Esophagus muscularis mucosa (tissue), 4 donors: ENCODE data around the gene SMAGP. TPM values are rescaled to one million over a fixed set of nuclear protein-coding genes. Genes with fewer than 3 reads are reported as not detected.
"Not testable (repeated sequence)": the region's sequence is repeated elsewhere in the genome, so short reads cannot be mapped to it uniquely, and the experiment has no call there.

ENCODE experiments used
- DNase-seq: peaks from one replicate; pipeline ENCODE4 v3.0.0-alpha.2; 2017; ENCODE audit errors: extremely low spot score
- H3K27ac ChIP-seq, 4 donors: fragments of 200-600 bp; sonication (generic); replicated peaks in 1 of 4; 1 replicate in 3 of 4; 2 replicates in 1 of 4; pipeline ENCODE4 v1.5.1; 2016 to 2019; ENCODE audit warnings: mild to moderate bottlenecking in 1 of 4
- H3K27me3 ChIP-seq, 4 donors: fragments of 200-600 bp; sonication (generic); one replicate each; pipeline versions ENCODE4 v1.5.1 to v1.6.0; 2016 to 2019
- H3K36me3 ChIP-seq, 4 donors: fragments of 200-600 bp; sonication (generic); one replicate each; pipeline ENCODE4 v1.5.1; 2016 to 2019
- H3K4me1 ChIP-seq, 4 donors: fragments of 200-600 bp; sonication (generic); one replicate each; pipeline ENCODE4 v1.5.1; 2016 to 2019
- H3K4me3 ChIP-seq, 4 donors: fragments of 200-600 bp; sonication (generic); 1 replicate in 2 of 4; 2 replicates in 2 of 4; pipeline ENCODE4 v1.5.1; 2016 to 2019; ENCODE audit warnings: mild to moderate bottlenecking in 4 of 4, moderate library complexity in 1 of 4
- H3K9me3 ChIP-seq, 4 donors: fragments of 200-600 bp; sonication (generic); 1 replicate in 3 of 4; 2 replicates in 1 of 4; pipeline ENCODE4 v1.5.1; 2016 to 2019
- EP300 ChIP-seq: sonication (generic); formaldehyde crosslinking; IDR thresholded peaks from one replicate; pipeline ENCODE4 v1.6.1; 2017; ENCODE audit warnings: antibody characterized with exemption
- POLR2A ChIP-seq: fragments of 450-650 bp; IDR thresholded peaks from one replicate; pipeline ENCODE4 v1.6.1; 2017; ENCODE audit warnings: antibody characterized with exemption, moderate library complexity, mild to moderate bottlenecking, low read depth
- POLR2AphosphoS5 ChIP-seq, 2 donors: sonication (generic); formaldehyde crosslinking; IDR thresholded peaks; one replicate each; pipeline ENCODE4 v1.6.1; 2017; ENCODE audit warnings: antibody characterized with exemption in 2 of 2
- WGBS: methylation state at CpG from one replicate; pipeline ENCODE4 v1.1.5; 2018; 5-methylcytosine and 5-hydroxymethylcytosine counted together
- intact Hi-C: fragments of 100-400 bp; cut with DNase I; formaldehyde crosslinking; loops from one replicate; pipeline ENCODE4 v1.15.1; 2023
- total RNA-seq, 4 donors: library from RNA; depleted of rRNA; stranded (reverse); fragments of >200 nt; gene quantifications; one replicate each; pipeline versions ENCODE4 v1.1.0 to v1.2.1, GENCODE V29; 2016
- TF ChIP-seq, protein P1 (sequence below), 3 experiments: fragments of 200-600 bp in 2 of 3; fragments of 450-650 bp in 1 of 3; sonication (generic) in 2 of 3; IDR thresholded peaks; one replicate each; pipeline ENCODE4 v1.5.1; 2017 to 2019; ENCODE audit warnings: antibody characterized with exemption in 3 of 3, mild to moderate bottlenecking in 2 of 3, moderate library complexity in 1 of 3

Gene SMAGP
- total RNA-seq, 4 donors from 2014 or later: 1.2 to 5.2 (median 4.0) TPM

DNA sequence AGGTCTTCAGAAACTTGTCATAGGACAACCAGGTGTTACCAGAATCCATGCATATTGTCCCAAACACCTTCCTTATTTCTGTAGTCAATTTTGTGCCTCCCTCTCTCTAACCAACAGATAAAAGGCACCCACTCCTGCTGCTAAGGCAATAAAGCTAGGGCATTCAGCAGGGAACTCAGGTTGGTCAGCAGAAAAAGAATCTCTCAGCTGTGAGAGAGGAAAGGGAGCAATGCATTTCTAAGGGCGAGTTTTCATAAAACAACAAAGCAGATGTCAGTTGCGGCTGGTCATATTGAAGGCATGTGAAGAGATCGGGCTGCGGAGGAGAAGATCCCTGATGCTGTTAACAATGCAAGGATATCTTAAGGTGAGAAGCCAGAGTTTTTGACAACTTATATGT lies 45.0 kb downstream of the SMAGP start:
- TF ChIP-seq POLR2A: no peak
- TF ChIP-seq, protein P1, sequence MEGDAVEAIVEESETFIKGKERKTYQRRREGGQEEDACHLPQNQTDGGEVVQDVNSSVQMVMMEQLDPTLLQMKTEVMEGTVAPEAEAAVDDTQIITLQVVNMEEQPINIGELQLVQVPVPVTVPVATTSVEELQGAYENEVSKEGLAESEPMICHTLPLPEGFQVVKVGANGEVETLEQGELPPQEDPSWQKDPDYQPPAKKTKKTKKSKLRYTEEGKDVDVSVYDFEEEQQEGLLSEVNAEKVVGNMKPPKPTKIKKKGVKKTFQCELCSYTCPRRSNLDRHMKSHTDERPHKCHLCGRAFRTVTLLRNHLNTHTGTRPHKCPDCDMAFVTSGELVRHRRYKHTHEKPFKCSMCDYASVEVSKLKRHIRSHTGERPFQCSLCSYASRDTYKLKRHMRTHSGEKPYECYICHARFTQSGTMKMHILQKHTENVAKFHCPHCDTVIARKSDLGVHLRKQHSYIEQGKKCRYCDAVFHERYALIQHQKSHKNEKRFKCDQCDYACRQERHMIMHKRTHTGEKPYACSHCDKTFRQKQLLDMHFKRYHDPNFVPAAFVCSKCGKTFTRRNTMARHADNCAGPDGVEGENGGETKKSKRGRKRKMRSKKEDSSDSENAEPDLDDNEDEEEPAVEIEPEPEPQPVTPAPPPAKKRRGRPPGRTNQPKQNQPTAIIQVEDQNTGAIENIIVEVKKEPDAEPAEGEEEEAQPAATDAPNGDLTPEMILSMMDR (IDR thresholded peaks at IDR 0.05): no peak
- no peak for TF ChIP-seq EP300
- Histone ChIP-seq H3K27ac (no peak overlapping the region), H3K27me3 (no peaks in the 10 kb centered on the region), H3K4me1 (peaks cover 0 to 3% (median 0%) of the 10 kb centered on the region in 4 donors), H3K9me3 (no peaks in the 10 kb centered on the region), H3K36me3 (no peaks in the 10 kb centered on the region), H3K4me3 (no peak overlapping the region)
- intact Hi-C loops: no loop called here
- WGBS: 95% methylated on average over 4 of the region's 4 CpGs
- no peak for DNase-seq

DNA sequence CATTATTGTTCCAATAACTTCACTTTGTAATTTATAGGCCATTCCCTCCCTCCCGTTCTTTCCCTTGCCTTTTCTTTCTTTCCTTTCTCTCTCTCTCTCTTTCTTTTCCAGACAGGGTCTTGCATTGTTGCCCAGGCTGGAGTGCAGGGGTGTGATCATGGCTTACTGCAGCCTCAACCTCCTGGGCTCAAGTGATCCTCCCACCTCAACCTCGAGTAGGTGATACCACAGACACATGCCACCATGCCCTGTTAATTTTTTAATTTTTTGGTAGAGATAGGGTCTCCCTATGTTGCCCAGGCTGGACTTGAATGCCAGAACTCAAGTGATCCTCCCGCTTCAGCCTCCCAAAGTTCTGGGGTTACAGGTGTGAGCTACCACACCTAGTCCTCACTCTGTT lies 45.6 kb downstream of the SMAGP start:
- TF ChIP-seq, protein P1 (IDR thresholded peaks at IDR 0.05): no peak
- no peak for TF ChIP-seq POLR2A
- TF ChIP-seq POLR2AphosphoS5 (IDR thresholded peaks at IDR 0.05): no peak
- TF ChIP-seq EP300: no peak
- DNase-seq: no peak

DNA sequence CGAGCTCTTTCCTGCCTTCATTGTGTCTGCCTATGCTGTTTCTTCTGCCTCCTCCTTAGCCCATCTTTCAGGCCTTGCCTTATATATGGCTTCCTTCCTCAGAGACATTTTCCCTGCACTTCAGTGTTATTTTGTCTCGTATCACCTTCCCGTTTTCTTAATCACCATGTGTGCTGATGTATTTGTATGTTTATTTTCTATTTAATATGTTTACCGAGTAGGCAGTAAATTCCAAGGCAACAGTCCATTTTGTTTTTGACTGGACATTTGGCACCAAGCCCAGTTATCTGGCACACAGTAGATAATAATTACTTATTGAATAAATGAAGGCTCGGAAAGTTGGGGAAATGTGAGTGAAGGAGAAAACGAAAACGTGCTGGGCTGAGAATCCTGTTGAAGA lies 47.8 kb downstream of the SMAGP start:
- WGBS: 60% methylated on average over 6 of the region's 7 CpGs
- Histone ChIP-seq H3K36me3 (no peaks in the 10 kb centered on the region), H3K4me1 (peaks cover 10 to 17% (median 12%) of the 10 kb centered on the region in 4 donors), H3K4me3 (no peak overlapping the region), H3K27ac (no peak overlapping the region), H3K27me3 (no peaks in the 10 kb centered on the region), H3K9me3 (no peaks in the 10 kb centered on the region)
- no peak for DNase-seq
- intact Hi-C loops: no loop called here
- TF ChIP-seq POLR2AphosphoS5 (IDR thresholded peaks at IDR 0.05): no peak
- TF ChIP-seq POLR2A: no peak
- no peak for TF ChIP-seq EP300
- TF ChIP-seq, protein P1 (IDR thresholded peaks at IDR 0.05): no peak

More for the DNA sequence above, 45.6 kb downstream of the SMAGP start:
- Histone ChIP-seq H3K27ac (no peak overlapping the region), H3K9me3 (no peaks in the 10 kb centered on the region), H3K27me3 (no peaks in the 10 kb centered on the region), H3K4me3 (no peak overlapping the region), H3K4me1 (peaks cover 0 to 3% (median 0%) of the 10 kb centered on the region in 4 donors), H3K36me3 (no peaks in the 10 kb centered on the region)
- WGBS: 83% methylated on average over 3 of the region's 3 CpGs
- intact Hi-C loops: no loop called here

DNA sequence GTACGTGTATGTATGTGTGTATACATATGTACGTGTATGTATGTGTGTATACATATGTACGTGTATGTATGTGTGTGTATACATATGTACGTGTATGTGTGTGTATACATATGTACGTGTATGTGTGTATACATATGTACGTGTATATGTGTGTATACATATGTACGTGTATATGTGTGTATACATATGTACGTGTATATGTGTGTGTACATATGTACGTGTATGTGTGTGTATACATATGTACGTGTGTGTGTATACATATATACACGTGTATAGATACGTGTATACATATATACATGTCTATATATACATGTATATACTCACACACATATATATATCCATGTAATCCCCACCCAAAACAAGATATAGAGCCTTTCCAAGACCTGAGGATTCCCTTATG lies 50.4 kb downstream of the SMAGP start:
- peaks cover 17 to 29% (median 25%) of the 10 kb centered on the region in 4 donors for H3K4me1 ChIP-seq
- not testable (repeated sequence) for H3K27ac ChIP-seq, H3K9me3 ChIP-seq, H3K27me3 ChIP-seq, H3K4me3 ChIP-seq, DNase-seq, H3K36me3 ChIP-seq
- 84% methylated on average over 12 of the region's 12 CpGs for WGBS
- intact Hi-C loops: loop anchor here (2.0 to 5.0 kb wide), 3 partner anchors 19 to 138 kb away; partner anchors contain the start of genes CSRNP2, DAZAP2 and TFCP2

DNA sequence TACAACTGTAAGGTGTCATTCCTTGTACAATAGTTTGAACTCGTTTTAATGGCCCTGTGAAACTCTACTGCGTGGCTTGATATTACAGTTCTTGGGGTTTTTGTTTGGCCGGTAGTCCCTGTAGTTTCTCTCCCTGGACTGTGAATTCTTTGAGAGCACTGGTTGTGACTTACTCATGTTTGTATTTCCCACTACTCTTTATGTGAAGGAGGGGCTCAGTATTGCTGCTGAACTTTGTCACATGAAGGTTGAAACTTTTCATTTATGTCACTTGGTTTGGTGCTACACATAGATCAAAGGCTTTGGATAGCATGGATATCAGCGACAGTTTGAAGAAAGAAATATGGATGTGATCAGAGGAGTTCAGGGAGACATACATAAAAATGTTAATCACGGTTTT lies 50.9 kb downstream of the SMAGP start:
- WGBS: 81% methylated on average over 5 of the region's 5 CpGs
- DNase-seq: no peak

More for the DNA sequence above, 50.9 kb downstream of the SMAGP start:
- TF ChIP-seq EP300 (no peak), POLR2AphosphoS5 (IDR thresholded peaks at IDR 0.05) (no peak), POLR2A (no peak)
- TF ChIP-seq, protein P1 (IDR thresholded peaks at IDR 0.05): no peak
- Histone ChIP-seq H3K36me3 (peaks cover 0 to 3% (median 0%) of the 10 kb centered on the region in 4 donors), H3K27me3 (no peaks in the 10 kb centered on the region), H3K4me3 (peak overlapping the region in 1 of 4 donors; percentile 80), H3K4me1 (peaks cover 17 to 29% (median 25%) of the 10 kb centered on the region in 4 donors), H3K9me3 (no peaks in the 10 kb centered on the region), H3K27ac (peak overlapping the region in 3 of 4 donors; percentile 97 to 100 (median 99))
- intact Hi-C loops: loop anchor here (2.0 to 5.0 kb wide), 3 partner anchors 19 to 137 kb away; partner anchors contain the start of genes CSRNP2, DAZAP2 and TFCP2
